HG03280 (cell line): Measurements from ENCODE around the gene SNRNP70.
"Not testable (repeated sequence)": the region's sequence is repeated elsewhere in the genome, so short reads cannot be mapped to it uniquely, and the experiment has no call there.

ENCODE experiments used
- ATAC-seq: cut with Tn5 transposase; IDR thresholded peaks from one replicate; pipeline ENCODE4 v1.9.1; 2021; ENCODE audit warnings: mild to moderate bottlenecking, moderate library complexity; ENCODE audit not compliant: unreplicated experiment

SNRNP70 gene

GRCh38 chr19:49118565-49119410 is 33.5 kb downstream of the SNRNP70 start, which contains the start of gene C19orf73:
C19orf73 (minus strand) TSS chr19:49119143; CDS start chr19:49119022, 121 bp downstream.
- peak; percentile 78 for ATAC-seq

GRCh38 chr19:49119411-49120324 is 34.4 kb downstream of the SNRNP70 start, which contains the start of gene PPFIA3:
PPFIA3 (plus strand) TSS chr19:49119544; CDS start chr19:49127874, 8,330 bp downstream.
- no peak for ATAC-seq

GRCh38 chr19:49120325-49120683 is 35.1 kb downstream of the SNRNP70 start:
- no peak for ATAC-seq

GRCh38 chr19:49120868-49121267 is 35.6 kb downstream of the SNRNP70 start:
- no peak for ATAC-seq

- ATAC-seq = not testable (repeated sequence)
Measured at GRCh38 chr19:49121841-49122240, 36.6 kb downstream of the SNRNP70 start.

- ATAC-seq = not testable (repeated sequence)
Measured at GRCh38 chr19:49123285-49123684, 38.0 kb downstream of the SNRNP70 start.

GRCh38 chr19:49125025-49125731 is 39.9 kb downstream of the SNRNP70 start:
- no peak for ATAC-seq

GRCh38 chr19:49126575-49126974 is 41.3 kb downstream of the SNRNP70 start:
- ATAC-seq = no peak

- ATAC-seq = not testable (repeated sequence)
Measured at GRCh38 chr19:49127225-49127624, 42.0 kb downstream of the SNRNP70 start.

- peak; percentile 91 for ATAC-seq
Measured at GRCh38 chr19:49127674-49128544, 42.7 kb downstream of the SNRNP70 start.

- ATAC-seq = no peak
Measured at GRCh38 chr19:49128545-49129237, 43.4 kb downstream of the SNRNP70 start.

- ATAC-seq = no peak
Measured at GRCh38 chr19:49129238-49129583, 44.0 kb downstream of the SNRNP70 start.

GRCh38 chr19:49130325-49130724 is 45.1 kb downstream of the SNRNP70 start:
- no peak for ATAC-seq

- ATAC-seq = no peak
Measured at GRCh38 chr19:49132974-49133609, 47.8 kb downstream of the SNRNP70 start.

GRCh38 chr19:49133621-49134454 is 48.6 kb downstream of the SNRNP70 start:
- no peak for ATAC-seq

GRCh38 chr19:49135686-49136085 is 50.4 kb downstream of the SNRNP70 start:
- no peak for ATAC-seq

- ATAC-seq = no peak
Measured at GRCh38 chr19:49136771-49137171, 51.5 kb downstream of the SNRNP70 start.

GRCh38 chr19:49140951-49141350 is 55.7 kb downstream of the SNRNP70 start:
- ATAC-seq = no peak
